HepG2 (cell line): Measurements from ENCODE around the gene AFAP1. TPM values are rescaled to one million over a fixed set of nuclear protein-coding genes. Genes with fewer than 3 reads are reported as not detected.

ENCODE experiments used
- BRCA1 ChIP-seq: sonication (generic); formaldehyde crosslinking; IDR thresholded peaks from 2 replicates; pipeline ENCODE4 v1.4.0; 2020; ENCODE audit warnings: missing genetic modification reagents
- CBX1 ChIP-seq: IDR thresholded peaks from one replicate; pipeline ENCODE4 v1.6.1; 2016; ENCODE audit warnings: antibody characterized with exemption, low read depth
- CC2D1A ChIP-seq: sonication (generic); formaldehyde crosslinking; IDR thresholded peaks from 2 replicates; pipeline ENCODE4 v1.8.1; 2023; ENCODE audit warnings: mild to moderate bottlenecking, missing genetic modification reagents
- DNMT1 ChIP-seq: sonication (generic); formaldehyde crosslinking; IDR thresholded peaks from 2 replicates; pipeline ENCODE4 v1.5.1; 2020; ENCODE audit warnings: mild to moderate bottlenecking, missing genetic modification reagents
- FLYWCH1 ChIP-seq: sonication (generic); formaldehyde crosslinking; IDR thresholded peaks from 2 replicates; pipeline ENCODE4 v1.8.1; 2023; ENCODE audit warnings: mild to moderate bottlenecking, missing genetic modification reagents
- HNF4G ChIP-seq, 2 experiments: sonication (generic) in 1 of 2; formaldehyde crosslinking in 1 of 2; IDR thresholded peaks; 2 replicates each; pipeline versions ENCODE4 v1.4.0 to v1.6.1; 2011 to 2020; ENCODE audit warnings: borderline replicate concordance in 2 of 2, low read depth in 2 of 2, mild to moderate bottlenecking in 2 of 2, low read length in 1 of 2, missing genetic modification reagents in 1 of 2, moderate library complexity in 1 of 2
- ISL2 ChIP-seq: sonication (generic); formaldehyde crosslinking; IDR thresholded peaks from 2 replicates; pipeline ENCODE4 v1.5.0; 2020; ENCODE audit warnings: missing genetic modification reagents
- JUN ChIP-seq: sonication (generic); formaldehyde crosslinking; IDR thresholded peaks from 2 replicates; pipeline ENCODE4 v1.4.0; 2020; ENCODE audit warnings: mild to moderate bottlenecking, missing genetic modification reagents
- KDM2A ChIP-seq: sonication (generic); formaldehyde crosslinking; IDR thresholded peaks from 2 replicates; pipeline ENCODE4 v1.4.0; 2020; ENCODE audit warnings: low read depth, missing genetic modification reagents, borderline replicate concordance
- KDM3A ChIP-seq: IDR thresholded peaks from 2 replicates; pipeline ENCODE4 v1.6.1; 2018; ENCODE audit warnings: low read depth, missing compliant biosample characterization
- KMT2A ChIP-seq: sonication (generic); formaldehyde crosslinking; IDR thresholded peaks from 2 replicates; pipeline ENCODE4 v1.4.0; 2020; ENCODE audit warnings: missing genetic modification reagents
- LRRFIP1 ChIP-seq: sonication (generic); formaldehyde crosslinking; conservative IDR thresholded peaks from 2 replicates; pipeline ENCODE4 v1.4.0; 2020; ENCODE audit warnings: missing genetic modification reagents
- MIER2 ChIP-seq: IDR thresholded peaks from 2 replicates; pipeline ENCODE4 v1.6.1; 2016; ENCODE audit warnings: missing biosample characterization, missing genetic modification reagents
- PAWR ChIP-seq: sonication (generic); formaldehyde crosslinking; IDR thresholded peaks from 2 replicates; pipeline ENCODE4 v1.4.0; 2020; ENCODE audit warnings: missing genetic modification reagents, mild to moderate bottlenecking, borderline replicate concordance
- PPARG ChIP-seq: conservative IDR thresholded peaks from 2 replicates; pipeline ENCODE4 v1.6.1; 2016; ENCODE audit warnings: missing biosample characterization, missing genetic modification reagents
- RARA ChIP-seq: IDR thresholded peaks from 2 replicates; pipeline ENCODE4 v1.6.1; 2016; ENCODE audit warnings: missing genetic modification reagents, missing compliant biosample characterization
- ZBTB38 ChIP-seq: sonication (generic); formaldehyde crosslinking; IDR thresholded peaks from 2 replicates; pipeline ENCODE4 v1.5.1; 2020; ENCODE audit warnings: mild to moderate bottlenecking, missing genetic modification reagents
- ZFP82 ChIP-seq: sonication (generic); formaldehyde crosslinking; IDR thresholded peaks from 2 replicates; pipeline ENCODE4 v1.5.1; 2020; ENCODE audit warnings: mild to moderate bottlenecking, missing genetic modification reagents, borderline replicate concordance
- ZNF256 ChIP-seq: sonication (generic); formaldehyde crosslinking; conservative IDR thresholded peaks from 2 replicates; pipeline ENCODE4 v1.4.0; 2020; ENCODE audit warnings: missing genetic modification reagents
- ZNF260 ChIP-seq: sonication (generic); formaldehyde crosslinking; IDR thresholded peaks from 2 replicates; pipeline ENCODE4 v1.4.0; 2020; ENCODE audit warnings: missing genetic modification reagents, low read depth, mild to moderate bottlenecking, borderline replicate concordance
- ZNF317 ChIP-seq: sonication (generic); formaldehyde crosslinking; IDR thresholded peaks from 2 replicates; pipeline ENCODE4 v1.5.0; 2020; ENCODE audit warnings: mild to moderate bottlenecking, missing genetic modification reagents
- ZNF350 ChIP-seq: sonication (generic); formaldehyde crosslinking; IDR thresholded peaks from 2 replicates; pipeline ENCODE4 v1.4.0; 2020; ENCODE audit warnings: mild to moderate bottlenecking, low read depth, missing genetic modification reagents, borderline replicate concordance
- ZNF605 ChIP-seq: sonication (generic); formaldehyde crosslinking; IDR thresholded peaks from 2 replicates; pipeline ENCODE4 v1.8.0; 2022; ENCODE audit warnings: mild to moderate bottlenecking, missing genetic modification reagents
- ZNF792 ChIP-seq: IDR thresholded peaks from 2 replicates; pipeline ENCODE4 v1.6.1; 2016
- ZNF891 ChIP-seq: sonication (generic); formaldehyde crosslinking; IDR thresholded peaks from 2 replicates; pipeline ENCODE4 v1.5.0; 2020; ENCODE audit warnings: mild to moderate bottlenecking, missing genetic modification reagents
- polyA plus RNA-seq, 8 experiments: library from polyadenylated mRNA; depleted of rRNA in 3 of 8; stranded (reverse) in 7 of 8; unstranded in 1 of 8; fragments of >200 nt; fragmentation: Illumina TruSeq in 4 of 8; extraction: Trizol in 4 of 8; gene quantifications; 2 replicates each; pipeline versions ENCODE4 v1.2.1 to v1.2.3, GENCODE V29; 2011 to 2016; ENCODE audit warnings: low read depth in 4 of 8, missing spikeins in 1 of 8, mixed read lengths in 1 of 8; ENCODE audit not compliant: insufficient read depth in 1 of 8
- total RNA-seq, 5 experiments: library from RNA; depleted of rRNA; stranded (reverse); fragments of >200 nt; fragmentation: Illumina TruSeq; extraction: Trizol; gene quantifications; 2 replicates each; pipeline ENCODE4 v1.2.3, GENCODE V29; 2016; ENCODE audit warnings: low read depth in 1 of 5
- TF ChIP-seq, protein P1 (sequence below): sonication (generic); formaldehyde crosslinking; IDR thresholded peaks from 2 replicates; pipeline ENCODE4 v1.5.1; 2020; ENCODE audit warnings: missing genetic modification reagents, mild to moderate bottlenecking, borderline replicate concordance
- TF ChIP-seq, protein P2 (sequence below): sonication (generic); formaldehyde crosslinking; conservative IDR thresholded peaks from 2 replicates; pipeline ENCODE4 v1.8.0; 2022; ENCODE audit warnings: low read depth, missing genetic modification reagents

Gene AFAP1
- total and polyA plus RNA-seq, 2 of the 13 experiments (the other 11 are each of a cell fraction or from before 2014, with no cell fraction given): 2.5 TPM

DNA sequence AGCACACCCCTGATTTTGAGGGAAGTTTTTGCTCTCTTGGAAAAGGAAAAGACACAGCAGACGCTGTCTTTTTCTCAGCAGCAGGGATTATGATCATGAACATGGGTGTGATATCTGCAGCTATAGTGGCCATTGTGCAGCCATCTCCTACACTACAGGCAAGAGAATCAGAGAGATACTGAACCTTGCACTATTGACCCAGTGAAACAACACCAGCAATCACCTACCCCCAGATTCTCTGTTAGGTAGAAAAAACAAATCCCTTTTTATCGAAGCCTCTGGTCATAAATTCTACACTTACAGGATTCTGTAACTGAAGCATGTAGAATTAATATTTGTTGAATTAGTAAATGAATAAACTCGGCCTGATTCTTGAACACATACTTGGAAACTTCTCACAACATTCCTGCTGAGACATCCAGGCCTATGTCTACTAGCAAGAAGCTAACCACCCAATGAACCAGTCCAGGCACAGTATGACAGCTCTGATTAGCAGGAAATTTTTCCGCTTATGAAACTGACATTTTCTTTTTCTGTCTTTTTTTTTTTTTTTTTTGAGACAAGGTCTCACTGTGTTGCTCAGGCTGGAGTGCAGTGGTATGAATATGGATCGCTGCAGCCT lies 5.0 kb upstream of the AFAP1 start (continued):
- TF ChIP-seq ZFP82 (CRISPR knock-in tag): no peak
- no peak for TF ChIP-seq ZBTB38 (CRISPR knock-in tag)
- peak; percentile 36; the same call in 1 of the 2 replicates for TF ChIP-seq HNF4G (IDR thresholded peaks at IDR 0.05; ENCODE audit: borderline replicate concordance, low read depth, low read length)
- no peak for TF ChIP-seq HNF4G (CRISPR knock-in tag; IDR thresholded peaks at IDR 0.05; ENCODE audit: borderline replicate concordance, low read depth)
- no peak for TF ChIP-seq LRRFIP1 (CRISPR knock-in tag)
- TF ChIP-seq MIER2 (CRISPR knock-in tag): no peak
- TF ChIP-seq JUN (CRISPR knock-in tag): no peak
- no peak for TF ChIP-seq ZNF317 (CRISPR knock-in tag)
- TF ChIP-seq PAWR: no peak
- TF ChIP-seq, protein P1, sequence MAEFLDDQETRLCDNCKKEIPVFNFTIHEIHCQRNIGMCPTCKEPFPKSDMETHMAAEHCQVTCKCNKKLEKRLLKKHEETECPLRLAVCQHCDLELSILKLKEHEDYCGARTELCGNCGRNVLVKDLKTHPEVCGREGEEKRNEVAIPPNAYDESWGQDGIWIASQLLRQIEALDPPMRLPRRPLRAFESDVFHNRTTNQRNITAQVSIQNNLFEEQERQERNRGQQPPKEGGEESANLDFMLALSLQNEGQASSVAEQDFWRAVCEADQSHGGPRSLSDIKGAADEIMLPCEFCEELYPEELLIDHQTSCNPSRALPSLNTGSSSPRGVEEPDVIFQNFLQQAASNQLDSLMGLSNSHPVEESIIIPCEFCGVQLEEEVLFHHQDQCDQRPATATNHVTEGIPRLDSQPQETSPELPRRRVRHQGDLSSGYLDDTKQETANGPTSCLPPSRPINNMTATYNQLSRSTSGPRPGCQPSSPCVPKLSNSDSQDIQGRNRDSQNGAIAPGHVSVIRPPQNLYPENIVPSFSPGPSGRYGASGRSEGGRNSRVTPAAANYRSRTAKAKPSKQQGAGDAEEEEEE (CRISPR knock-in tag): no peak
- TF ChIP-seq KDM3A (CRISPR knock-in tag): no peak
- TF ChIP-seq ZNF350 (CRISPR knock-in tag): no peak
- no peak for TF ChIP-seq ZNF256
- TF ChIP-seq ZNF260 (CRISPR knock-in tag): no peak
- no peak for TF ChIP-seq ZNF891 (CRISPR knock-in tag)
- TF ChIP-seq KMT2A (CRISPR knock-in tag): no peak
- 0 out of 2 replicates have a peak, but pooled peaks have one; percentile 14 for TF ChIP-seq PPARG (CRISPR knock-in tag)
- no peak for TF ChIP-seq CC2D1A (CRISPR knock-in tag)
- TF ChIP-seq, protein P2, sequence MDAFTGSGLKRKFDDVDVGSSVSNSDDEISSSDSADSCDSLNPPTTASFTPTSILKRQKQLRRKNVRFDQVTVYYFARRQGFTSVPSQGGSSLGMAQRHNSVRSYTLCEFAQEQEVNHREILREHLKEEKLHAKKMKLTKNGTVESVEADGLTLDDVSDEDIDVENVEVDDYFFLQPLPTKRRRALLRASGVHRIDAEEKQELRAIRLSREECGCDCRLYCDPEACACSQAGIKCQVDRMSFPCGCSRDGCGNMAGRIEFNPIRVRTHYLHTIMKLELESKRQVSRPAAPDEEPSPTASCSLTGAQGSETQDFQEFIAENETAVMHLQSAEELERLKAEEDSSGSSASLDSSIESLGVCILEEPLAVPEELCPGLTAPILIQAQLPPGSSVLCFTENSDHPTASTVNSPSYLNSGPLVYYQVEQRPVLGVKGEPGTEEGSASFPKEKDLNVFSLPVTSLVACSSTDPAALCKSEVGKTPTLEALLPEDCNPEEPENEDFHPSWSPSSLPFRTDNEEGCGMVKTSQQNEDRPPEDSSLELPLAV (CRISPR knock-in tag): no peak
- no peak for TF ChIP-seq KDM2A
- TF ChIP-seq FLYWCH1: no peak
- TF ChIP-seq CBX1: no peak
- TF ChIP-seq ZNF792 (CRISPR knock-in tag): no peak
- TF ChIP-seq BRCA1 (CRISPR knock-in tag): no peak
- no peak for TF ChIP-seq ZNF605 (CRISPR knock-in tag)
- TF ChIP-seq RARA (CRISPR knock-in tag): peak; percentile 34; the same call in 1 of the 2 replicates
- no peak for TF ChIP-seq ISL2
- TF ChIP-seq DNMT1 (CRISPR knock-in tag): no peak
